Muscle layer of duodenum (tissue), 2 donors: ENCODE measurements around the gene FOXE1.

ENCODE experiments used
- H3K27ac ChIP-seq: one replicate; pipeline ENCODE4 v1.7.0; 2013; ENCODE audit warnings: mild to moderate bottlenecking, low read length
- H3K27me3 ChIP-seq: one replicate; pipeline ENCODE4 v1.7.0; 2013; ENCODE audit warnings: low read depth, mild to moderate bottlenecking, control low read depth, low read length
- H3K36me3 ChIP-seq, 2 donors: one replicate each; pipeline ENCODE4 v1.7.0; 2013; ENCODE audit warnings: low read length in 2 of 2, control low read depth in 1 of 2, mild to moderate bottlenecking in 1 of 2; ENCODE audit not compliant: insufficient read depth in 2 of 2, control insufficient read depth in 1 of 2
- H3K4me1 ChIP-seq, 2 donors: one replicate each; pipeline ENCODE4 v1.7.0; 2013; ENCODE audit warnings: low read length in 2 of 2, mild to moderate bottlenecking in 2 of 2, control low read depth in 1 of 2, moderate library complexity in 1 of 2; ENCODE audit not compliant: insufficient read depth in 2 of 2, control insufficient read depth in 1 of 2
- H3K4me3 ChIP-seq, 2 donors: one replicate each; pipeline ENCODE4 v1.7.0; 2013; ENCODE audit warnings: low read length in 2 of 2, low read depth in 1 of 2, mild to moderate bottlenecking in 1 of 2
- H3K9me3 ChIP-seq, 2 donors: one replicate each; pipeline ENCODE4 v1.7.0; 2013; ENCODE audit warnings: low read length in 2 of 2, control low read depth in 1 of 2, mild to moderate bottlenecking in 1 of 2; ENCODE audit not compliant: control insufficient read depth in 1 of 2
- donor health status: healthy.

FOXE1 gene

GRCh38 chr9:97853056-97853843 lies at the start of gene FOXE1:
Gene FOXE1 (plus strand): TSS chr9:97853226. CDS start chr9:97853915, 689 bp downstream.
- peak within 1 kb of the TSS in 1 of 2 donors; percentile 57 for H3K4me3 ChIP-seq
- peaks cover 0 to 45% of the 10 kb centered on the region in 2 donors for H3K4me1 ChIP-seq
- H3K27ac ChIP-seq: no peak within 1 kb of the TSS
- H3K9me3 ChIP-seq: peaks cover 0 to 2% of the 10 kb centered on the region in 2 donors
- no peaks in the 10 kb centered on the region for H3K36me3 ChIP-seq
- H3K27me3 ChIP-seq: peaks cover 79% of the 10 kb centered on the region

DNA sequence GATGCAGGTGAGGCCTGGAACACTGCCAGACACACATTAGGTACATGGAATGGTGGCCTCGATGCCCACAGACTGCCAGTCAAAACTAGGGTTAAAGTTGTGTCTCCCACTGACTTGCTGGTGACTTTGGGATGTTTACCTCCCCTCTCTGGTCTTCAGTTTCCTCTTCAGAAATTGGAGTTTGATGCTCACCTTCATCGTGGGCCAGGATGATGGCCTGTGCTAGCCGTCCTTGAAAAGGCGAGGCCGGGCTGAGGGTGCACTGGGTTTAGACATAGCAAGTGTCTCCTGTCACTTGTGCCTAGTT lies 49.0 kb upstream of the FOXE1 start:
- H3K27me3 ChIP-seq: peaks cover 6% of the 10 kb centered on the region
- H3K9me3 ChIP-seq: no peaks in the 10 kb centered on the region
- no peak overlapping the region for H3K27ac ChIP-seq
- no peaks in the 10 kb centered on the region for H3K36me3 ChIP-seq
- peak overlapping the region; percentile 7 to 65 for H3K4me3 ChIP-seq
- peaks cover 0 to 10% of the 10 kb centered on the region in 2 donors for H3K4me1 ChIP-seq

DNA sequence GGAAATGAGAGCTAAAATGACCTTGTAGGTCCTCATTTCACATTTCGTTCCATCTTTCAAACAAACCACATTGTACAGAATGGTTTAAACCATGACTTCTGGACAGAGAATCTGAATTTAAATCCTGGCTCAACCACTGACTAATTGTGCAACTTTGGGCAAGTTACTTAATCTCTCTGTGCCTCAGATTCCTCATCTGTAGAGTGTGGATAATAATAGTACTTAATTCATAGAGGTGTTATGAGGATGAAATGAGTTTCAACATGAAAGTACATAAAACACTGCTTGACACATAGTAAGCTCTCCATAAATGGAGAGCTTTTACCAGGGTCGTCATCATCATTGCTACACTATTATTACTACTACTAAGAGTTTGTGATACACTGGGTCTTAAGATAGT lies 46.3 kb upstream of the FOXE1 start:
- H3K27me3 ChIP-seq: peaks cover 6% of the 10 kb centered on the region
- peaks cover 0 to 10% of the 10 kb centered on the region in 2 donors for H3K4me1 ChIP-seq
- no peaks in the 10 kb centered on the region for H3K36me3 ChIP-seq
- H3K27ac ChIP-seq: no peak overlapping the region
- H3K4me3 ChIP-seq: no peak overlapping the region
- H3K9me3 ChIP-seq: no peaks in the 10 kb centered on the region

DNA sequence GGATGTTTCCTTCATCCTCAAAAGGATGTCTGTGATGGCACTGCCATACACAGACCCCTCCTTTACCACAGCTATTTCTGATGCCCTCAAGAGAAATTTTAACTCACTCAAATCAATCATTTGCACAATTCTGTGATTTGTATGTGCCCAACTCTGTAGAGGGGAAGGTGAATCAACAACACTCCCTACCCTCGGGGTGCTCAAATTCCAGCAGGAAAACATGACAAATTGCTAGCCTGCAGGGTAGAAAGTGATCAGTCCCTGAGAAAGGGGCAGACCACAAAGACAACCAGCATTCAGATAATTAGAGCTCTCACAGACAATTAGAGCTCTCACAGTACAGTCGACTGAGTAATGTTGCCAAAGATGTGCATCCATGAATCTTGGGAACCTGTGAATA lies 45.3 kb upstream of the FOXE1 start:
- Histone ChIP-seq H3K27ac (no peak overlapping the region), H3K36me3 (no peaks in the 10 kb centered on the region), H3K4me3 (no peak overlapping the region), H3K4me1 (peaks cover 0 to 10% of the 10 kb centered on the region in 2 donors), H3K9me3 (no peaks in the 10 kb centered on the region), H3K27me3 (peaks cover 6% of the 10 kb centered on the region)

GRCh38 chr9:97808415-97808814 lies 44.6 kb upstream of the FOXE1 start:
- Histone ChIP-seq H3K4me3 (no peak overlapping the region), H3K27me3 (peaks cover 6% of the 10 kb centered on the region), H3K36me3 (no peaks in the 10 kb centered on the region), H3K27ac (no peak overlapping the region), H3K9me3 (peaks cover 0 to 5% of the 10 kb centered on the region in 2 donors), H3K4me1 (peaks cover 0 to 5% of the 10 kb centered on the region in 2 donors)

DNA sequence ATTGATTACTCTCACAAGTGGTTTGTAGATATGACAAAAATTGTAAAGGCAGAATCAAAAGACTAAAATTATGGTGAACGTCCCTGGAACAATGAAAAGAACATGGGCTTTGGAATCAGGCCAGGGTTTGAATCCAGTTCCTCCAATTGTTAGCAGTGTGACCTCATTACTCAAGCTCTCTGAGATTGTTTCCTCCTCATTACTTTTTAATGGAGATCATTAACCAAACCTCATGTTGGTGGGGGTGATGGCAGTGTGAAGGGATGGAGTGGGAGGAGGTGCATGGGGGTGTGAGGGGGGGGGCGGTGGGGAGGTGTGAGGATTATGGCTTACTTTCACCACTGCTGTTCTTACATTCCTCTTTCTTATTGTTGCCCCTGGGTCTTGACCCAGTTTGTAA lies 44.1 kb upstream of the FOXE1 start:
- Histone ChIP-seq H3K36me3 (no peaks in the 10 kb centered on the region), H3K4me1 (no peaks in the 10 kb centered on the region), H3K27ac (no peak overlapping the region), H3K9me3 (peaks cover 0 to 5% of the 10 kb centered on the region in 2 donors), H3K4me3 (no peak overlapping the region), H3K27me3 (peaks cover 4% of the 10 kb centered on the region)

- Histone ChIP-seq H3K9me3 (peaks cover 0 to 5% of the 10 kb centered on the region in 2 donors), H3K27ac (no peak overlapping the region), H3K4me3 (no peak overlapping the region), H3K4me1 (no peaks in the 10 kb centered on the region), H3K27me3 (no peaks in the 10 kb centered on the region), H3K36me3 (no peaks in the 10 kb centered on the region)
These were observed 43.2 kb upstream of the FOXE1 start for GRCh38 chr9:97809666-97810344.

DNA sequence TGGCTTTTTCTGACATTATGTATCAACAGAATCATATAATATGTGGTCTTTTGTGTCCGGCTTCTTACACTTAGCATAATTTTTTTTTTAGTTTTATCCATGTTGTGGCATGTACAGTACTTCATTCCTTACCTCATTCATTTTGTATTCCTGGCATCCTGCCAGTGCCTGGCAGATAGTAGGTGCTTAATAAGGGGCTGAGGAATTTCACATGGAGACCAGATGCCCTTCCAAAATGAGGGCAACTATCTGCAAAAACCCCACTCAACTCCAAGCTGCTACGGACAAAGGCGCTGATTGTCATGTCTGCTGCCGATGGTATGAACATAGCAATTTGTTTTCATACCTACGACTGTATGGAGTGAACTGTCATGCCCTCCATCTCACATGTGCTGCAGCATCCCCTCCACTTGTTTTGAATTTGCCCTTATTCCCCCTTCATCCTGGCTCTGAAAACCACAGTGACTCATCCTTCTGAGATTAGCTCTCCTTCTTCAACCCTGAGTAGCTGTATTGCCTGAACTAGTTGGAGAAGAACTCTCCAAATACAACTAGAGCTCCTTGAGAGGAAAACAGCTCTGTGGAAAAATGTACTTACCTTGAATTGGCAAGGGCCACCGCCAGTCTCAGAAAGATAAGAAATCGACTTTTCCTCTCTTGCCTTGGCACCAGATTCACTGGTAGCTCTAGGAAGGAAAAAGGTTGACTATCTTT lies 41.3 kb upstream of the FOXE1 start:
- Histone ChIP-seq H3K27ac (no peak overlapping the region), H3K4me3 (no peak overlapping the region)

GRCh38 chr9:97812247-97812543 lies 40.8 kb upstream of the FOXE1 start:
- no peaks in the 10 kb centered on the region for H3K27me3 ChIP-seq
- H3K4me1 ChIP-seq: no peaks in the 10 kb centered on the region
- peaks cover 0 to 5% of the 10 kb centered on the region in 2 donors for H3K9me3 ChIP-seq
- no peaks in the 10 kb centered on the region for H3K36me3 ChIP-seq
- no peak overlapping the region for H3K27ac ChIP-seq
- no peak overlapping the region for H3K4me3 ChIP-seq

More for the DNA sequence above, 41.3 kb upstream of the FOXE1 start:
- Histone ChIP-seq H3K9me3 (peaks cover 0 to 5% of the 10 kb centered on the region in 2 donors), H3K4me1 (no peaks in the 10 kb centered on the region), H3K36me3 (no peaks in the 10 kb centered on the region), H3K27me3 (no peaks in the 10 kb centered on the region)

DNA sequence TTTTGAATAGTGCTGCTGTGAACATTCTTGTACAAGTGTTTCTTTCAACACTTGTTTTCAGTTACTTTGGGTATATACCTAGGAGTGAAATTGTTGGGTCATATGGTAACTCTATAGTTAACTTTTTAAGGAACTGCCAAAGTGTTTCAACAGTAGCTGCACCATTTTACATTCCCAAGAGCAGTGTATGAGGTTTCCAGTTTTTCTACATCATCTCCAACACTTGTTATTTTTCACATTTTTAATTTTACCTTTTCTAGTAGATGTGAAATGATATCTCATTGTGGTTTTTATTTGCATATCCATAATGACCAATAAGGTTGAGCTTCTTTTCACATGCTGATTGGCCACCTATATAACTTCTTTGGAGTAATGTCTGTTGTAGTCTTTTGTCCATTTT lies 40.0 kb upstream of the FOXE1 start:
- Histone ChIP-seq H3K36me3 (no peaks in the 10 kb centered on the region), H3K27ac (no peak overlapping the region), H3K27me3 (no peaks in the 10 kb centered on the region), H3K4me1 (no peaks in the 10 kb centered on the region), H3K4me3 (no peak overlapping the region), H3K9me3 (peaks cover 0 to 5% of the 10 kb centered on the region in 2 donors)

GRCh38 chr9:97819735-97820134 lies 33.3 kb upstream of the FOXE1 start:
- no peaks in the 10 kb centered on the region for H3K9me3 ChIP-seq
- no peaks in the 10 kb centered on the region for H3K4me1 ChIP-seq
- no peaks in the 10 kb centered on the region for H3K27me3 ChIP-seq
- H3K36me3 ChIP-seq: no peaks in the 10 kb centered on the region
- H3K4me3 ChIP-seq: no peak overlapping the region
- no peak overlapping the region for H3K27ac ChIP-seq
